Measurements from ENCODE around the gene ACSBG1. TPM values are rescaled to one million over a fixed set of nuclear protein-coding genes. Genes with fewer than 3 reads are reported as not detected.

Gene ACSBG1
- polyA plus RNA-seq, 1 donor from 2014 or later, result 0.32 TPM

- Histone ChIP-seq H4K20me1 (ENCODE audit: insufficient read depth) (no peaks in the 10 kb centered on the region), H3K27me3 (ENCODE audit: insufficient read depth, low read depth, low read length) (no peaks in the 10 kb centered on the region), H3K9me3 (ENCODE audit: low read length) (no peaks in the 10 kb centered on the region), H2AFZ (ENCODE audit: low read depth, low read length) (no peak overlapping the region), H3K4me2 (ENCODE audit: low read length) (no peak overlapping the region), H3K27ac (ENCODE audit: low read length) (no peak overlapping the region), H3K36me3 (ENCODE audit: insufficient read depth, low read length) (no peaks in the 10 kb centered on the region), H3K9me2 (ENCODE audit: insufficient read depth, low read length) (no peaks in the 10 kb centered on the region), H3K4me3 (ENCODE audit: low read length) (no peak overlapping the region), H3F3A (ENCODE audit: insufficient read depth, low read length, poor library complexity, severe bottlenecking) (no peaks in the 10 kb centered on the region), H3K9ac (ENCODE audit: low read length) (no peak overlapping the region), H3K79me2 (replicated peaks; ENCODE audit: insufficient read depth, low read length) (no peaks in the 10 kb centered on the region)
- TF ChIP-seq EP300 (conservative IDR thresholded peaks at IDR 0.05; ENCODE audit: poor library complexity, severe bottlenecking), result no peak
Observed at GRCh38 chr15:78140292-78140691, 94.1 kb downstream of the ACSBG1 start.

GRCh38 chr15:78139578-78139977 lies 94.8 kb downstream of the ACSBG1 start:
- no peaks in the 10 kb centered on the region for H3F3A ChIP-seq (ENCODE audit: insufficient read depth, low read length, poor library complexity, severe bottlenecking)
- H3K4me3 ChIP-seq (ENCODE audit: low read length), result no peak overlapping the region
- H3K9me3 ChIP-seq (ENCODE audit: low read length), result no peaks in the 10 kb centered on the region
- H3K27me3 ChIP-seq (ENCODE audit: insufficient read depth, low read depth, low read length), result no peaks in the 10 kb centered on the region
- H2AFZ ChIP-seq (ENCODE audit: low read depth, low read length), result no peak overlapping the region
- no peaks in the 10 kb centered on the region for H3K36me3 ChIP-seq (ENCODE audit: insufficient read depth, low read length)
- TF ChIP-seq REST (IDR thresholded peaks at IDR 0.05; ENCODE audit: borderline replicate concordance) (no peak), EP300 (conservative IDR thresholded peaks at IDR 0.05; ENCODE audit: poor library complexity, severe bottlenecking) (no peak), MXI1 (conservative IDR thresholded peaks at IDR 0.05; ENCODE audit: poor library complexity, severe bottlenecking) (no peak), CTCF (IDR thresholded peaks at IDR 0.05; ENCODE audit: poor library complexity, severe bottlenecking) (no peak), SMC3 (conservative IDR thresholded peaks at IDR 0.05; ENCODE audit: poor library complexity) (no peak), EZH2 (IDR thresholded peaks at IDR 0.05; ENCODE audit: borderline replicate concordance, insufficient read depth, low read length, poor library complexity, severe bottlenecking) (no peak), TAF1 (IDR thresholded peaks at IDR 0.05; ENCODE audit: low read depth) (no peak), RAD21 (conservative IDR thresholded peaks at IDR 0.05) (no peak), POLR2AphosphoS5 (IDR thresholded peaks at IDR 0.05) (no peak)
- H3K4me2 ChIP-seq (ENCODE audit: low read length), result no peak overlapping the region
- no peaks in the 10 kb centered on the region for H3K9me2 ChIP-seq (ENCODE audit: insufficient read depth, low read length)
- no peaks in the 10 kb centered on the region for H3K79me2 ChIP-seq (replicated peaks; ENCODE audit: insufficient read depth, low read length)
- H3K27ac ChIP-seq (ENCODE audit: low read length), result no peak overlapping the region
- no peaks in the 10 kb centered on the region for H4K20me1 ChIP-seq (ENCODE audit: insufficient read depth)
- H3K9ac ChIP-seq (ENCODE audit: low read length), result no peak overlapping the region

- Histone ChIP-seq H4K20me1 (ENCODE audit: insufficient read depth) (no peaks in the 10 kb centered on the region), H3K9ac (ENCODE audit: low read length) (no peak overlapping the region), H3K9me2 (ENCODE audit: insufficient read depth, low read length) (no peaks in the 10 kb centered on the region), H3K9me3 (ENCODE audit: low read length) (no peaks in the 10 kb centered on the region), H3K4me2 (ENCODE audit: low read length) (no peak overlapping the region), H3K36me3 (ENCODE audit: insufficient read depth, low read length) (no peaks in the 10 kb centered on the region), H3F3A (ENCODE audit: insufficient read depth, low read length, poor library complexity, severe bottlenecking) (peaks cover 4% of the 10 kb centered on the region), H3K79me2 (replicated peaks; ENCODE audit: insufficient read depth, low read length) (no peaks in the 10 kb centered on the region), H2AFZ (ENCODE audit: low read depth, low read length) (no peak overlapping the region), H3K27ac (ENCODE audit: low read length) (no peak overlapping the region), H3K27me3 (ENCODE audit: insufficient read depth, low read depth, low read length) (no peaks in the 10 kb centered on the region), H3K4me3 (ENCODE audit: low read length) (no peak overlapping the region)
- TF ChIP-seq EP300 (conservative IDR thresholded peaks at IDR 0.05; ENCODE audit: poor library complexity, severe bottlenecking), result no peak
- TF ChIP-seq CTCF (IDR thresholded peaks at IDR 0.05; ENCODE audit: poor library complexity, severe bottlenecking), result no peak
- TF ChIP-seq RAD21 (conservative IDR thresholded peaks at IDR 0.05), result no peak
- no peak for TF ChIP-seq REST (IDR thresholded peaks at IDR 0.05; ENCODE audit: borderline replicate concordance)
- TF ChIP-seq MXI1 (conservative IDR thresholded peaks at IDR 0.05; ENCODE audit: poor library complexity, severe bottlenecking), result no peak
- TF ChIP-seq SMC3 (conservative IDR thresholded peaks at IDR 0.05; ENCODE audit: poor library complexity), result no peak
Observed at GRCh38 chr15:78133801-78134200, 100.6 kb downstream of the ACSBG1 start.
